ENCODE measurements around the gene CHD3.

CHD3 gene

GRCh38 chr17:7886227-7887037, 2.2 kb upstream of the CHD3 start:
- Histone ChIP-seq H3K79me2 (ENCODE audit: insufficient read depth, low read length) (peaks cover 85% of the 10 kb centered on the region), H2AFZ (ENCODE audit: low read length) (no peak overlapping the region)

GRCh38 chr17:7887038-7887481, 1.5 kb upstream of the CHD3 start:
- H2AFZ ChIP-seq (ENCODE audit: low read length) = no peak overlapping the region
- no peaks in the 10 kb centered on the region for H3K9me2 ChIP-seq (replicated peaks; ENCODE audit: low read depth, low read length)
- peak overlapping the region; percentile 89 for H3K4me3 ChIP-seq (ENCODE audit: low read length, poor library complexity, severe bottlenecking)
- H3K9ac ChIP-seq (ENCODE audit: low read depth, low read length, poor library complexity, severe bottlenecking) = peak overlapping the region; percentile 98
- TF ChIP-seq EZH2phosphoT487 (IDR thresholded peaks at IDR 0.05; ENCODE audit: borderline replicate concordance) (no peak), CTCF (conservative IDR thresholded peaks at IDR 0.05; ENCODE audit: low read length) (no peak; the same call in 1 of the 2 replicates)
- peaks cover 12% of the 10 kb centered on the region for H3F3A ChIP-seq (ENCODE audit: low read depth)
- peaks cover 83% of the 10 kb centered on the region for H3K79me2 ChIP-seq (ENCODE audit: insufficient read depth, low read length)
- H3K4me2 ChIP-seq (ENCODE audit: low read depth, low read length, poor library complexity, severe bottlenecking) = peak overlapping the region; percentile 97
- peaks cover 33% of the 10 kb centered on the region for H4K20me1 ChIP-seq (ENCODE audit: insufficient read depth, low read length, poor library complexity, severe bottlenecking)
- no peaks in the 10 kb centered on the region for H3K9me3 ChIP-seq (ENCODE audit: insufficient read depth, low read depth, low read length)
- H3K4me1 ChIP-seq (ENCODE audit: insufficient read depth, low read length, poor library complexity, severe bottlenecking) = peaks cover 41% of the 10 kb centered on the region
- H3K27me3 ChIP-seq (ENCODE audit: insufficient read depth, low read length, poor library complexity, severe bottlenecking) = no peaks in the 10 kb centered on the region
- H3K36me3 ChIP-seq (ENCODE audit: insufficient read depth, low read length) = peaks cover 28% of the 10 kb centered on the region; the same call in 1 of the 2 replicates

More at GRCh38 chr17:7886227-7887037, 2.2 kb upstream of the CHD3 start:
- peaks cover 47% of the 10 kb centered on the region for H3K4me1 ChIP-seq (ENCODE audit: insufficient read depth, low read length, poor library complexity, severe bottlenecking)
- no peaks in the 10 kb centered on the region for H3K9me2 ChIP-seq (replicated peaks; ENCODE audit: low read depth, low read length)
- peaks cover 21% of the 10 kb centered on the region; the same call in 1 of the 2 replicates for H3K36me3 ChIP-seq (ENCODE audit: insufficient read depth, low read length)
- H4K20me1 ChIP-seq (ENCODE audit: insufficient read depth, low read length, poor library complexity, severe bottlenecking) = peaks cover 33% of the 10 kb centered on the region
- TF ChIP-seq CTCF (conservative IDR thresholded peaks at IDR 0.05; ENCODE audit: low read length) (peak; percentile 16; the same call in 1 of the 2 replicates), EZH2phosphoT487 (IDR thresholded peaks at IDR 0.05; ENCODE audit: borderline replicate concordance) (no peak)
- peak overlapping the region; percentile 89 for H3K4me3 ChIP-seq (ENCODE audit: low read length, poor library complexity, severe bottlenecking)
- H3K9ac ChIP-seq (ENCODE audit: low read depth, low read length, poor library complexity, severe bottlenecking) = peak overlapping the region; percentile 98
- no peaks in the 10 kb centered on the region for H3K27me3 ChIP-seq (ENCODE audit: insufficient read depth, low read length, poor library complexity, severe bottlenecking)
- H3K9me3 ChIP-seq (ENCODE audit: insufficient read depth, low read depth, low read length) = no peaks in the 10 kb centered on the region
- H3F3A ChIP-seq (ENCODE audit: low read depth) = peaks cover 17% of the 10 kb centered on the region
- peak overlapping the region; percentile 97 for H3K4me2 ChIP-seq (ENCODE audit: low read depth, low read length, poor library complexity, severe bottlenecking)

DNA sequence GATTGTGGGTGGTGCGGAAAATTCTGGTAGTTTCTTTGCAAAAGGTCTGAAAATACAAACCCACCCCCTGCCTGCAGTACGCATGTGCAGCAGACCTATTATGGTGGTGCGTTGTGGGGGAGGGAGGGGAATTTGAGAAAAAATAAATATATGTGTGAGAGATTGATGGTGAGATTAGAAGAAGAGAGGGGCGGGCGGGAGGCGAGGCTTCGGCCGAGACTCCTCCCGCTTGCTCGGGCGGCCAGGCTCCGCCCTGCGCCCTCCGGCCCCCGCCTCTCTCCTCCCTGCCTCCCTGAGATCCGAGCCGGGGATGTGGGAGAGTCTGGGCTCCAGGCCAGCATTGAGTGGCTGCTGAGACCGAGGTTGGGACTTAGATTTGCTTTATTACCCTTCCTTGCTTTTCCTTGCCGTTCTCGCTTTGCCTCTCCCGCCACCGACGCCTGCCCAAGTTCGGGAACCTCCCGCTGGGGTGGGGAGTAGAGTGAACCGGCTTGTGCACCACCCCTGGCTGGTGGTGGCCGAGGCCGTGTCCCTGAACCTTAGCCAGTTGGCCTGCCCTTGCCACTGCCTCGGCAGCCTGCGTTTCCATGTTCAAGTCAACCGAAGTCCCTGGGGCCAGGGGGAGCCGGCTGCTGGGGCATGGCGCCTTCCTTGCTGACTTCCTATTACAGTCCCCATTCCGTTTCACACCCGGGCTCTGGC, 956 bp upstream of the CHD3 start:
- Histone ChIP-seq H2AFZ (ENCODE audit: low read length) (no peak overlapping the region), H4K20me1 (ENCODE audit: insufficient read depth, low read length, poor library complexity, severe bottlenecking) (peaks cover 33% of the 10 kb centered on the region), H3K9ac (ENCODE audit: low read depth, low read length, poor library complexity, severe bottlenecking) (peak overlapping the region; percentile 98), H3F3A (ENCODE audit: low read depth) (peaks cover 12% of the 10 kb centered on the region), H3K36me3 (ENCODE audit: insufficient read depth, low read length) (peaks cover 30% of the 10 kb centered on the region; the same call in 1 of the 2 replicates), H3K27me3 (ENCODE audit: insufficient read depth, low read length, poor library complexity, severe bottlenecking) (no peaks in the 10 kb centered on the region), H3K79me2 (ENCODE audit: insufficient read depth, low read length) (peaks cover 79% of the 10 kb centered on the region), H3K9me3 (ENCODE audit: insufficient read depth, low read depth, low read length) (no peaks in the 10 kb centered on the region), H3K4me3 (ENCODE audit: low read length, poor library complexity, severe bottlenecking) (peak overlapping the region; percentile 89), H3K4me2 (ENCODE audit: low read depth, low read length, poor library complexity, severe bottlenecking) (peak overlapping the region; percentile 97), H3K4me1 (ENCODE audit: insufficient read depth, low read length, poor library complexity, severe bottlenecking) (peaks cover 35% of the 10 kb centered on the region), H3K9me2 (replicated peaks; ENCODE audit: low read depth, low read length) (no peaks in the 10 kb centered on the region)
- TF ChIP-seq CTCF (conservative IDR thresholded peaks at IDR 0.05; ENCODE audit: low read length) = no peak
- no peak for TF ChIP-seq EZH2phosphoT487 (IDR thresholded peaks at IDR 0.05; ENCODE audit: borderline replicate concordance)

Measured in Loucy (cell line).